Activated naive CD4-positive, alpha-beta T cell treated with anti-CD3 and anti-CD28 coated beads for 36 hours (primary cell): ENCODE data around the gene FASTKD2. TPM values are rescaled to one million over a fixed set of nuclear protein-coding genes. Genes with fewer than 3 reads are reported as not detected.

Source experiments
- CTCF ChIA-PET: fragments of 350-600 bp; sonication (Branson Sonifier 250); formaldehyde crosslinking; loops from one replicate; lab custom pipeline; 2021; ENCODE audit warnings: antibody characterized with exemption; lab: Charles Lee
- DNase-seq: peaks from one replicate; pipeline ENCODE4 v3.0.0-alpha.2; 2020
- H3K27ac Mint-ChIP-seq: one replicate; pipeline ENCODE4 v1.8.0; 2021; ENCODE audit warnings: mild to moderate bottlenecking, mixed read lengths
- H3K27me3 Mint-ChIP-seq: one replicate; pipeline ENCODE4 v1.8.0; 2021; ENCODE audit warnings: low read depth, mixed read lengths
- H3K36me3 Mint-ChIP-seq: one replicate; pipeline ENCODE4 v1.8.0; 2021; ENCODE audit warnings: low read depth, mixed read lengths
- H3K4me1 Mint-ChIP-seq: one replicate; pipeline ENCODE4 v1.8.0; 2021; ENCODE audit warnings: low read depth, mixed read lengths
- H3K4me3 Mint-ChIP-seq: one replicate; pipeline ENCODE4 v1.8.0; 2021; ENCODE audit warnings: mild to moderate bottlenecking, moderate library complexity, mixed read lengths
- H3K9me3 Mint-ChIP-seq: one replicate; pipeline ENCODE4 v1.8.0; 2021; ENCODE audit warnings: mixed read lengths
- intact Hi-C: fragments of 100-400 bp; cut with micrococcal nuclease; formaldehyde crosslinking; loops from one replicate; pipeline ENCODE4 v1.15.1; 2023
- microRNA-seq: library from miRNA; unstranded; fragments of <30 nt; microRNA quantifications from one replicate; pipeline ENCODE4 v1.2.0, GENCODE V29; 2022; ENCODE audit warnings: borderline microRNAs expressed, borderline replicate concordance
- total RNA-seq, 2 experiments: library from RNA; stranded (reverse); gene quantifications; one replicate each; pipeline ENCODE4 v1.2.3, GENCODE V29; 2021

The FASTKD2 gene
- total RNA-seq, 2 experiments from 2014 or later = 21.4 to 22.8 TPM

GRCh38 chr2:206823178-206823577 is 57.8 kb downstream of the FASTKD2 start:
- Mint-ChIP-seq H3K9me3 (no peaks in the 10 kb centered on the region), H3K36me3 (no peaks in the 10 kb centered on the region), H3K4me1 (no peaks in the 10 kb centered on the region), H3K27me3 (no peaks in the 10 kb centered on the region), H3K4me3 (no peak overlapping the region), H3K27ac (no peak overlapping the region)
- intact Hi-C loops = no loop called here
- no peak for DNase-seq
- CTCF ChIA-PET = no interaction called here

- H3K4me3 Mint-ChIP-seq = no peak overlapping the region
- no peak overlapping the region for H3K27ac Mint-ChIP-seq
- H3K4me1 Mint-ChIP-seq = no peaks in the 10 kb centered on the region
- DNase-seq = no peak
- H3K27me3 Mint-ChIP-seq = no peaks in the 10 kb centered on the region
- intact Hi-C loops = no loop called here
- CTCF ChIA-PET = no interaction called here
- no peaks in the 10 kb centered on the region for H3K36me3 Mint-ChIP-seq
- no peaks in the 10 kb centered on the region for H3K9me3 Mint-ChIP-seq
Measured at GRCh38 chr2:206824087-206824618, 58.7 kb downstream of the FASTKD2 start.

GRCh38 chr2:206824993-206825392 is 59.6 kb downstream of the FASTKD2 start:
- no peaks in the 10 kb centered on the region for H3K9me3 Mint-ChIP-seq
- H3K36me3 Mint-ChIP-seq = no peaks in the 10 kb centered on the region
- intact Hi-C loops = no loop called here
- H3K4me1 Mint-ChIP-seq = no peaks in the 10 kb centered on the region
- CTCF ChIA-PET = no interaction called here
- no peak overlapping the region for H3K4me3 Mint-ChIP-seq
- DNase-seq = no peak
- no peaks in the 10 kb centered on the region for H3K27me3 Mint-ChIP-seq
- H3K27ac Mint-ChIP-seq = no peak overlapping the region

GRCh38 chr2:206831442-206831995 is 66.1 kb downstream of the FASTKD2 start:
- no peak overlapping the region for H3K4me3 Mint-ChIP-seq
- intact Hi-C loops = no loop called here
- CTCF ChIA-PET = no interaction called here
- H3K9me3 Mint-ChIP-seq = peaks cover 9% of the 10 kb centered on the region
- H3K27me3 Mint-ChIP-seq = no peaks in the 10 kb centered on the region
- H3K27ac Mint-ChIP-seq = no peak overlapping the region
- H3K4me1 Mint-ChIP-seq = no peaks in the 10 kb centered on the region
- DNase-seq = no peak
- H3K36me3 Mint-ChIP-seq = peaks cover 1% of the 10 kb centered on the region

- Mint-ChIP-seq H3K36me3 (peaks cover 1% of the 10 kb centered on the region), H3K4me1 (no peaks in the 10 kb centered on the region), H3K27ac (no peak overlapping the region), H3K9me3 (peaks cover 9% of the 10 kb centered on the region), H3K4me3 (no peak overlapping the region), H3K27me3 (no peaks in the 10 kb centered on the region)
- no peak for DNase-seq
- intact Hi-C loops = no loop called here
- CTCF ChIA-PET = no interaction called here
Measured at GRCh38 chr2:206832873-206833272, 67.5 kb downstream of the FASTKD2 start.

- peaks cover 1% of the 10 kb centered on the region for H3K36me3 Mint-ChIP-seq
- no peak overlapping the region for H3K4me3 Mint-ChIP-seq
- H3K27ac Mint-ChIP-seq = no peak overlapping the region
- no peaks in the 10 kb centered on the region for H3K4me1 Mint-ChIP-seq
- CTCF ChIA-PET = no interaction called here
- intact Hi-C loops = no loop called here
- no peak for DNase-seq
- peaks cover 9% of the 10 kb centered on the region for H3K9me3 Mint-ChIP-seq
- H3K27me3 Mint-ChIP-seq = no peaks in the 10 kb centered on the region
Measured at GRCh38 chr2:206833291-206833690, 67.9 kb downstream of the FASTKD2 start.

- Mint-ChIP-seq H3K27me3 (no peaks in the 10 kb centered on the region), H3K9me3 (peaks cover 9% of the 10 kb centered on the region), H3K4me1 (no peaks in the 10 kb centered on the region), H3K36me3 (peaks cover 5% of the 10 kb centered on the region), H3K27ac (no peak overlapping the region), H3K4me3 (no peak overlapping the region)
- CTCF ChIA-PET = no interaction called here
- DNase-seq = no peak
- intact Hi-C loops = no loop called here
Measured at GRCh38 chr2:206836722-206837121, 71.3 kb downstream of the FASTKD2 start.

- no peaks in the 10 kb centered on the region for H3K27me3 Mint-ChIP-seq
- H3K27ac Mint-ChIP-seq = no peak overlapping the region
- CTCF ChIA-PET = no interaction called here
- DNase-seq = no peak
- H3K9me3 Mint-ChIP-seq = peaks cover 9% of the 10 kb centered on the region
- no peaks in the 10 kb centered on the region for H3K4me1 Mint-ChIP-seq
- no peak overlapping the region for H3K4me3 Mint-ChIP-seq
- H3K36me3 Mint-ChIP-seq = peaks cover 5% of the 10 kb centered on the region
- intact Hi-C loops = no loop called here
Measured at GRCh38 chr2:206837775-206838174, 72.4 kb downstream of the FASTKD2 start.

GRCh38 chr2:206838690-206839089 is 73.3 kb downstream of the FASTKD2 start:
- Mint-ChIP-seq H3K9me3 (peaks cover 3% of the 10 kb centered on the region), H3K36me3 (peaks cover 3% of the 10 kb centered on the region), H3K4me3 (no peak overlapping the region), H3K4me1 (no peaks in the 10 kb centered on the region), H3K27ac (no peak overlapping the region), H3K27me3 (no peaks in the 10 kb centered on the region)
- intact Hi-C loops = no loop called here
- DNase-seq = no peak
- CTCF ChIA-PET = no interaction called here

- intact Hi-C loops = no loop called here
- no peak overlapping the region for H3K4me3 Mint-ChIP-seq
- H3K36me3 Mint-ChIP-seq = peaks cover 3% of the 10 kb centered on the region
- H3K27ac Mint-ChIP-seq = no peak overlapping the region
- H3K4me1 Mint-ChIP-seq = no peaks in the 10 kb centered on the region
- H3K9me3 Mint-ChIP-seq = no peaks in the 10 kb centered on the region
- CTCF ChIA-PET = no interaction called here
- H3K27me3 Mint-ChIP-seq = no peaks in the 10 kb centered on the region
- no peak for DNase-seq
Measured at GRCh38 chr2:206840999-206841398, 75.6 kb downstream of the FASTKD2 start.

Small RNA genes within 50 kb of the gene (microRNA-seq; reads per million reads assigned to microRNA genes)
- gene MIR3130-1 (not detected), gene MIR3130-2 (not detected)

Other genes starting within 250 kb of the FASTKD2 start
- not detected for gene FAM237A, start 123.1 kb upstream of the FASTKD2 start, total RNA-seq
- gene DYTN, start 47.2 kb upstream of the FASTKD2 start, total RNA-seq = not detected
- under 1 TPM; 0.86 TPM for gene MDH1B, start 278 bp upstream of the FASTKD2 start, total RNA-seq
- gene CPO, start 173.9 kb downstream of the FASTKD2 start, total RNA-seq = not detected